ENCODE results near the gene KLHL21. TPM values are rescaled to one million over a fixed set of nuclear protein-coding genes. Genes with fewer than 3 reads are reported as not detected.

The KLHL21 gene
- total and polyA plus RNA-seq, 10 of the 15 experiments (the other 5 are each of a cell fraction or from before 2014, with no cell fraction given): 0.76 to 12.2 (median 5.2) TPM

DNA sequence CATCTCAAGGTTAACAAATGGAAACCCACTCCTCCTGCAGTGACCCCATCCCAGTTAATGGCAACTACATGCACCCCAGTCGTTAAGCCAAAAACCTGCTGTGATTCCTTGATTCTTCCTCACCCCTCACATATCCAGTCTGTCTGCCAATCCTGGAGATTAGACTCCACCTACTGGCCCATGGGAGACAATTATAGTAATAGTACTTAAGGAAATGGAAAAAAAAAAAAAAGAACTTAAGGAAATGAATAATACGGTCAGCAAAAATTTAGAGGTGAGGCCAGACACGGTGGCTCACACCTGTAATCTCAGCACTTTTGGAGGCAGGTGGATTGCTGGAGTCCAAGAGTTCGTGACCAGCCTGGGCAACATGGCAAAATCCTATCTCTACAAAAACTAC, 55.4 kb downstream of the KLHL21 start (continued):
- TF ChIP-seq ZBTB4 (CRISPR knock-in tag; IDR thresholded peaks at IDR 0.05): no peak
- TF ChIP-seq STAT3 (IDR thresholded peaks at IDR 0.05; ENCODE audit: low read depth, low read length): no peak
- TF ChIP-seq, protein P1, sequence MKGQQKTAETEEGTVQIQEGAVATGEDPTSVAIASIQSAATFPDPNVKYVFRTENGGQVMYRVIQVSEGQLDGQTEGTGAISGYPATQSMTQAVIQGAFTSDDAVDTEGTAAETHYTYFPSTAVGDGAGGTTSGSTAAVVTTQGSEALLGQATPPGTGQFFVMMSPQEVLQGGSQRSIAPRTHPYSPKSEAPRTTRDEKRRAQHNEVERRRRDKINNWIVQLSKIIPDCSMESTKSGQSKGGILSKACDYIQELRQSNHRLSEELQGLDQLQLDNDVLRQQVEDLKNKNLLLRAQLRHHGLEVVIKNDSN (IDR thresholded peaks at IDR 0.05; ENCODE audit: borderline replicate concordance, extremely low read length, insufficient read depth, low read depth, low read length): no peak
- TF ChIP-seq HDAC2 (IDR thresholded peaks at IDR 0.05): no peak
- TF ChIP-seq TCF7 (IDR thresholded peaks at IDR 0.05; ENCODE audit: borderline replicate concordance): no peak
- TF ChIP-seq NR2F1 (conservative IDR thresholded peaks at IDR 0.05): no peak

- BruUV-seq (replicated peaks): no TSS peak
- intact Hi-C loops (cut with micrococcal nuclease; ENCODE audit: unreplicated experiment): no loop called here
- in situ Hi-C loops (cut with MboI): no loop called here
- H2AFZ ChIP-seq (ENCODE audit: control insufficient read depth, low read depth, low read length): no peak overlapping the region
- ChIA-PET POLR2A (interaction anchor here (0.6 kb wide), 1 partner anchor 590 kb away, joined by 3 read pairs; no protein-coding TSS in a partner anchor), RAD21 (ENCODE audit: unreplicated experiment) (no interaction called here), CTCF (no interaction called here), SMC1A (ENCODE audit: uncharacterized antibody, unreplicated experiment) (no interaction called here)
- no peak for FAIRE-seq
- peaks cover 3% of the 10 kb centered on the region; the same call in 1 of the 2 replicates for H4K20me1 ChIP-seq (ENCODE audit: control insufficient read depth, insufficient read depth)
- H3K9me3 ChIP-seq (replicated peaks; ENCODE audit: control insufficient read depth, insufficient read depth, low read length): no peaks in the 10 kb centered on the region
- H3K4me3 ChIP-seq: no peak overlapping the region
- H3K9ac ChIP-seq (ENCODE audit: control insufficient read depth, insufficient read depth, low read length): no peak overlapping the region
- 56% methylated on average over 5 of the region's 5 CpGs for WGBS (ENCODE audit: insufficient coverage, insufficient replicate concordance, low lambda C conversion rate, missing lambda C conversion rate)
- no peaks in the 10 kb centered on the region for H3K4me1 ChIP-seq (ENCODE audit: control insufficient read depth, insufficient read depth, low read length)
- DNase-seq (ENCODE audit: low read depth, low spot score): no peak
- H3K27me3 ChIP-seq (replicated peaks in 1 of 2; ENCODE audit: control insufficient read depth in 2 of 2, insufficient read depth in 2 of 2, low read length in 1 of 2): no peaks in the 10 kb centered on the region
- H3K79me2 ChIP-seq (ENCODE audit: control insufficient read depth, insufficient read depth, low read length): no peaks in the 10 kb centered on the region; the same call in 1 of the 2 replicates
- H3K27ac ChIP-seq (ENCODE audit: control insufficient read depth, insufficient read depth): no peak overlapping the region
- no peak for ATAC-seq
- peaks cover 9 to 13% of the 10 kb centered on the region in 2 experiments for H3K36me3 ChIP-seq (ENCODE audit: control insufficient read depth in 2 of 2, insufficient read depth in 2 of 2, low read length in 1 of 2)
- H3K4me2 ChIP-seq (ENCODE audit: control insufficient read depth, insufficient read depth): no peak overlapping the region
- TF ChIP-seq ESRRA (IDR thresholded peaks at IDR 0.05; ENCODE audit: low read length) (no peak), MXI1 (IDR thresholded peaks at IDR 0.05; ENCODE audit: low read depth, low read length) (no peak), POLR2A (IDR thresholded peaks at IDR 0.05; ENCODE audit: low read depth, low read length) (no peak), NFIC (IDR thresholded peaks at IDR 0.05; ENCODE audit: low read depth, low read length) (no peak), MYC (IDR thresholded peaks at IDR 0.05; ENCODE audit: insufficient read depth, insufficient read length, insufficient replicate concordance, low read length, severe bottlenecking) (no peak), HDAC2 (IDR thresholded peaks at IDR 0.05) (no peak), NBN (IDR thresholded peaks at IDR 0.05) (no peak), HDGF (IDR thresholded peaks at IDR 0.05) (no peak), REST (IDR thresholded peaks at IDR 0.05; ENCODE audit: low read depth, low read length) (no peak), NRF1 (conservative IDR thresholded peaks at IDR 0.05; ENCODE audit: low read depth, low read length) (no peak)
- TF ChIP-seq, protein P2, sequence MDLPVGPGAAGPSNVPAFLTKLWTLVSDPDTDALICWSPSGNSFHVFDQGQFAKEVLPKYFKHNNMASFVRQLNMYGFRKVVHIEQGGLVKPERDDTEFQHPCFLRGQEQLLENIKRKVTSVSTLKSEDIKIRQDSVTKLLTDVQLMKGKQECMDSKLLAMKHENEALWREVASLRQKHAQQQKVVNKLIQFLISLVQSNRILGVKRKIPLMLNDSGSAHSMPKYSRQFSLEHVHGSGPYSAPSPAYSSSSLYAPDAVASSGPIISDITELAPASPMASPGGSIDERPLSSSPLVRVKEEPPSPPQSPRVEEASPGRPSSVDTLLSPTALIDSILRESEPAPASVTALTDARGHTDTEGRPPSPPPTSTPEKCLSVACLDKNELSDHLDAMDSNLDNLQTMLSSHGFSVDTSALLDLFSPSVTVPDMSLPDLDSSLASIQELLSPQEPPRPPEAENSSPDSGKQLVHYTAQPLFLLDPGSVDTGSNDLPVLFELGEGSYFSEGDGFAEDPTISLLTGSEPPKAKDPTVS (IDR thresholded peaks at IDR 0.05; ENCODE audit: low read depth, low read length): no peak
These were observed 56.3 kb downstream of the KLHL21 start for GRCh38 chr1:6546326-6546725.

Data from GM12878 (cell line).